Upper lobe of right lung (tissue), 1 donor: ENCODE data around the gene CEBPG. TPM values are rescaled to one million over a fixed set of nuclear protein-coding genes. Genes with fewer than 3 reads are reported as not detected.

Source experiments
- ATAC-seq: fragments of 200-7000 bp; cut with Tn5 transposase; one replicate; pipeline ENCODE4 v1.9.1; 2020; ENCODE audit warnings: mild to moderate bottlenecking, moderate library complexity
- DNase-seq: peaks from one replicate; pipeline ENCODE4 v3.0.0-alpha.2; 2020
- H3K27ac ChIP-seq: fragments of 200-600 bp; one replicate; pipeline ENCODE4 v1.8.0; 2022
- H3K27me3 ChIP-seq: fragments of 200-600 bp; one replicate; pipeline ENCODE4 v1.8.0; 2022; ENCODE audit warnings: mild to moderate bottlenecking
- H3K36me3 ChIP-seq: fragments of 200-600 bp; one replicate; pipeline ENCODE4 v1.8.0; 2022
- H3K4me1 ChIP-seq: fragments of 200-600 bp; one replicate; pipeline ENCODE4 v1.8.0; 2022
- H3K4me3 ChIP-seq: fragments of 200-600 bp; one replicate; pipeline ENCODE4 v1.8.0; 2022; ENCODE audit warnings: mild to moderate bottlenecking
- H3K9me3 ChIP-seq: fragments of 200-600 bp; one replicate; pipeline ENCODE4 v1.8.0; 2022
- intact Hi-C: fragments of 100-400 bp; cut with DNase I; formaldehyde crosslinking; loops from one replicate; pipeline ENCODE4 v1.11.0; 2022
- total RNA-seq: library from RNA; stranded (reverse); fragmentation: NEBNext Ultra II Directional; extraction: Animal tissue kit (Norgen Biotek cat#: 25700); gene quantifications from one replicate; pipeline ENCODE4 v1.2.1, GENCODE V29; 2021
- TF ChIP-seq, protein P1 (sequence below): fragments of 200-600 bp; IDR thresholded peaks from one replicate; pipeline ENCODE4 v1.8.0; 2022; ENCODE audit warnings: antibody characterized with exemption
- donor health status: DM: no; HTN: yes; CAD: no; lungs with severe emphysema.

The CEBPG gene
- total RNA-seq, 1 donor from 2014 or later = 32.3 TPM

DNA sequence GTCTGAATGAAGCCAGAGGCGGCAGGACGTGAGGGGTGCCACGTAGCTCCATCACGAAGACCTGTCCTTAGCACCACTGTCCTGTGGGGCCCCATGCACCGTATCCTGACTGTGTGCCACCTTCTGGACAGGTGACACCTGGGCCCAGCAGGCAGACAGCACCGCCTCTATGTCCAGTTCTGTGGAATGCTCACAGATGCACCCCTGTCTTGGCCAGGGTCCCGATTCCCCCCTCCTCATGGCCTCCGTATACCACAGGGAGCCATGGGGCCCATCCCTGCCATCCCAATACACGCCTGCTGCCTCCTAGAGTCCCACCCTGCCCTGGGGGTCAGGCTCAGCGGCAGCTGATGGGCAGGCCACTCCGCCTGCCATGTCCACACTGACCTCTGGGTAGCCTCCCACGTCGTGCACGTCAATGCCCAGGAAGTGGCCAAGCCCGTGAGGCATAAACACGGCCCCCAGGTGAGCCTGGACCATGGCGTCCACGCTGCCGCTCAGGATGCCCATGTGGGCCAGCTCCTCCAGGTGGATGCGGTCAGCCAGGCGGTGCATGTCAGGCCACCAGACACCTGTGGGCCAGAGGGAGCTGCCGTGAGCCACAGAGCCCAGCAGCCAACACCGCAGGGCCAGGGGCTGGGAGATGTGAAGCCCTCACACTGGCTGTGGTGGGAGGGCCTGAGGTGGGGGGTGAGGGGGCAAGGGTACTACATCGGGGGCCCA lies 17.6 kb downstream of the CEBPG start:
- Histone ChIP-seq H3K4me1 (peaks cover 71% of the 10 kb centered on the region), H3K9me3 (no peaks in the 10 kb centered on the region), H3K4me3 (no peak overlapping the region), H3K27me3 (no peaks in the 10 kb centered on the region), H3K27ac (no peak overlapping the region), H3K36me3 (peaks cover 14% of the 10 kb centered on the region)
- ATAC-seq = no peak
- TF ChIP-seq, protein P1, sequence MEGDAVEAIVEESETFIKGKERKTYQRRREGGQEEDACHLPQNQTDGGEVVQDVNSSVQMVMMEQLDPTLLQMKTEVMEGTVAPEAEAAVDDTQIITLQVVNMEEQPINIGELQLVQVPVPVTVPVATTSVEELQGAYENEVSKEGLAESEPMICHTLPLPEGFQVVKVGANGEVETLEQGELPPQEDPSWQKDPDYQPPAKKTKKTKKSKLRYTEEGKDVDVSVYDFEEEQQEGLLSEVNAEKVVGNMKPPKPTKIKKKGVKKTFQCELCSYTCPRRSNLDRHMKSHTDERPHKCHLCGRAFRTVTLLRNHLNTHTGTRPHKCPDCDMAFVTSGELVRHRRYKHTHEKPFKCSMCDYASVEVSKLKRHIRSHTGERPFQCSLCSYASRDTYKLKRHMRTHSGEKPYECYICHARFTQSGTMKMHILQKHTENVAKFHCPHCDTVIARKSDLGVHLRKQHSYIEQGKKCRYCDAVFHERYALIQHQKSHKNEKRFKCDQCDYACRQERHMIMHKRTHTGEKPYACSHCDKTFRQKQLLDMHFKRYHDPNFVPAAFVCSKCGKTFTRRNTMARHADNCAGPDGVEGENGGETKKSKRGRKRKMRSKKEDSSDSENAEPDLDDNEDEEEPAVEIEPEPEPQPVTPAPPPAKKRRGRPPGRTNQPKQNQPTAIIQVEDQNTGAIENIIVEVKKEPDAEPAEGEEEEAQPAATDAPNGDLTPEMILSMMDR = no peak
- DNase-seq = no peak
- intact Hi-C loops = no loop called here

DNA sequence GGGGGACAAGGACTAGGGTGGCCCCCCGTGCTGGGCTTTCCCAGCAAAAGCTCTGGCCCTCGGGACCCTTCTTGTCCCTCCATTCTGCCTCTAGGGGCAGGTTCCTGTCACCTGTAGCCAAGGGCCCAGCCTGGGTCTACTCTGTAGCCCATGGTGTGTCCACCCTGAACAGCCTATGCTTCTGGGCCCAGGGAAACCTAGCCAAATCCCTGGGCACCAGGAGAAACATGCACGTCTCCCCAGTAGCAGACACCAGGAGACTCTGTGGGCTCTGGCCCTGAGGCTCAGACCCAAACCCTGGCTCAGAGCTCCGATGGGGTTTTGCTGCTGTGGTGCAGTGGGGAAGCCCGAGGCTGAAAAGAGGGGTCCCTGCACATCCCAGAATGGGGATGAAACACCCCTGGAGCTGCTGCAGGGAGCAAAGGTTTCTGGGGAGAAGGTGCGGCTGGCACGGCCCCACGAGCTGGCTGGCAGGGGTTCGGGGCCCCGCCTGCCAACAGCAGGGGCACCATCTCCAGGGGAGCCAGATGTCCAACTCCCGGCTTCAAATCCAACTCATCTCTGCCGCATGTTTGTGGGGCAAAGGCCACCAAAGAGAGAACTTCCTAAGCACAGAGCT lies 18.2 kb downstream of the CEBPG start:
- Histone ChIP-seq H3K9me3 (no peaks in the 10 kb centered on the region), H3K4me3 (no peak overlapping the region), H3K27me3 (no peaks in the 10 kb centered on the region), H3K4me1 (peaks cover 73% of the 10 kb centered on the region), H3K36me3 (peaks cover 12% of the 10 kb centered on the region), H3K27ac (no peak overlapping the region)
- DNase-seq = no peak
- intact Hi-C loops = no loop called here
- ATAC-seq = no peak
- TF ChIP-seq, protein P1 = no peak

DNA sequence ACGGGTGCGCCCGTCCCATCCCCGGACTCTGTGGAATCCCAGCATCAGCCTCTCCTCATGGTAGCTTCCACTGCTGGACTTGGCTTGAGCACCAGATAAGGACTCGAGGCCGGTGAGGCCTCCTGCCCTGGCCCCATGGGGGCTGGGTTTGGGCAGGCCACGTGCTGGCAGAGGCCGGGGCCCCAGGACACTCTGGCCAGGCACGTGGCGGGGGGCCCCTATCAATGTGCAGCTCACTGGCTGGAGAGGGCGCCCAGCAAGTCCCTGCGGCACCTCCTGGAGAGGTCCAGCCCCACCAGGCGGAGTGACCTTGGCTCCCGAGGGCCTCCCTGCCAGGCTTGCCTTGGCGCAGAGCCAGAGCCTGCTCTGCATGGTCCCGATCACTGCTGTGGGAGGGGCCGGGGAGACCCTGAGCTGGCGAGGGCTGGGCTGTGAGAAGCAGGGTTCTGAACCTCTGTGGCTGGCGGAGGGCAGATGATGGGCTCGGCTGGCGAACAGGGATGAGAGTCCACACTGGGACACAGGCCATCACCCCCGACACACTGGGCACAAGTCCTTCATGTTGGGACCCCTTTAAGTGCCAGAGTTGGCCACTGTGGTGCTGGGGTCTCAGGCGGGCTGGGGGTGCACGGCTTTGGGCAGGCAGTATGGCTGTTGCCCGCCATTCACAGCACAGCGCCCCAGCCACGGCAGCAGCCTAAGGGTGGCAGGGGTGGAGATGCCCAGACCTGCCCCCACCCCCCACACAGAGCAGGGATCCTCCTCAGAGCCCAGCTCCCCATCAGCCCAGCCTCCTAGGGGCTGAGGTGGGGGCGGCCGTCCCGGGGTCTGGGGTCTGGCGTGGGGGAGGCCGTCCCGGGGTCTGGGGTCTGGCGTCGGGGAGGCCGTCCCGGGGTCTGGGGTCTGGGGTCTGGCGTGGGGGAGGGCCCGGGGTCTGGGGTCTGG lies 19.1 kb downstream of the CEBPG start:
- H3K27ac ChIP-seq = no peak overlapping the region
- DNase-seq = peak; percentile 69
- H3K9me3 ChIP-seq = no peaks in the 10 kb centered on the region
- ATAC-seq = no peak
- H3K36me3 ChIP-seq = peaks cover 3% of the 10 kb centered on the region
- no peak overlapping the region for H3K4me3 ChIP-seq
- intact Hi-C loops = no loop called here
- TF ChIP-seq, protein P1 = no peak
- H3K27me3 ChIP-seq = no peaks in the 10 kb centered on the region
- H3K4me1 ChIP-seq = peaks cover 73% of the 10 kb centered on the region

DNA sequence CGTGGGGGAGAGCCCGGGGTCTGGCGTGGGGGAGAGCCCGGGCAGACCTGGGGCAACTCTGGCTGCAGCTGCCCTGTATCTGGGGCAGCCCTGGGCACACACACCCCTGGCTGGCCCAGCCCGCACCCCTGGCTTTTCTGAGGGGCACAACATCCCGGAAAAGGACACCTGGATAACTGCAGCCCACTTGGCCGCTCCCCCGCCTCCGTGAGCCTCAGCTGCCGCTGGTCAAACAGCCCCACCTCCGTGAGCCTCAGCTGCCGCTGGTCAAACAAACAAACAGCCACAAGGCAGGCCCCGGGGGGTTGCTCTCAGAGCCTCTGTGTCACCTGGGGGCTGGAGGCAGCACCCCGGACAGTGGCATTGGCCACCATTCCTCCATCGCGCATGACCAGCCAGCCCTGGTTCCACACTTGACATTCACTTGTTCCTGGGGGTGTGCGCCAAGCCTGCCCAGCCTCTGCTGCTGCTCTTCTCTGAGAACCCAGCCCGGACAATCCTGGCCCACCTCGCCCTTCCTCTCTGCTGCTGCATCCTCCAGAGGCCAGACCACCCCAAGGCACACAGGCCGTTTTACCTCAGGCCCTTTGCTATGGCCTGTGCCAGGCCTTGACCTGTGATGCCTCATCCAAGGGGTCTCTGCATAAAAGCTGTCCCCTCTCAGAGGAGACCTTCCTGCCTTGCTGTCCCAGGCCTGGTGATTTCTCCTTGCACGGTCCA lies 19.9 kb downstream of the CEBPG start:
- Histone ChIP-seq H3K4me1 (peaks cover 71% of the 10 kb centered on the region), H3K27ac (no peak overlapping the region), H3K27me3 (no peaks in the 10 kb centered on the region), H3K9me3 (no peaks in the 10 kb centered on the region), H3K36me3 (no peaks in the 10 kb centered on the region), H3K4me3 (no peak overlapping the region)
- ATAC-seq = no peak
- DNase-seq = no peak
- intact Hi-C loops = no loop called here
- TF ChIP-seq, protein P1 = no peak

DNA sequence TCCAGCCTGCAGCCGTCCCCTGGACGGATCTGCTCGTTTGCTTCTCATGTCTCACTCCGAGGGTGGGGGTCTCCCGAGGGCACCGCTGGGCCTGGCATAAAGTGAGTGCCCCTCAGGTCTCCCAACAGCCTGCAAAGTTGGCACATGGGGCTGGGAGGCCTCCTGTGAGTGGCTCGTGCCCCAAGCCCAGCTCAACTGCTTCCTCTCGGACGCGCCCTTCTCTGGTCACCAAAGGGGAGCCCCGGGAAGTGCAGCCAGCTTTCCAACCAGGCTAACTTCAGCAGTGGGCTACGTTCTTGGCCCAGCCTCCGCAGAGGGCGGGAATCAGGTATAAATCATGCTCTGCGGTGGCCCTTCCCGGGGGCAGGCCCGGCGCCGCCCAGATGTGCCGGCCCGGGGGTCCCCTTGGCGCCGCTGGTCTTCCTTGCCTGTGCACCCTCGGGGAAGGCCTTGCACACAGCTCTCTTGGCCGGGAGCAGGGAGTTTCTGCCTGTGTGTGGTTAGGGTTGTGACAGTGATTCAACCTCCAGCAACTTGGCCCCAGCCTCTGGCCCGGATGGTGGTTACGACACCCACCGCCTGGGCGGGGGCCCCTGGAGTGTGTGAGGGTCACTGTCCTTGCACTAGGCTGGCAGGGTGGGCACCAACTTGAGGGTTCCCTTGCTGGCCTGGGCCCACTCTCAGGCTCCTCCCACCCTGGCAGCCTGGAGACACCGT lies 20.7 kb downstream of the CEBPG start:
- no peaks in the 10 kb centered on the region for H3K36me3 ChIP-seq
- H3K4me1 ChIP-seq = peaks cover 64% of the 10 kb centered on the region
- peak; percentile 75 for DNase-seq
- H3K27me3 ChIP-seq = no peaks in the 10 kb centered on the region
- peak overlapping the region; percentile 42 for H3K27ac ChIP-seq
- TF ChIP-seq, protein P1 = no peak
- peak; percentile 18 for ATAC-seq
- H3K9me3 ChIP-seq = no peaks in the 10 kb centered on the region
- no peak overlapping the region for H3K4me3 ChIP-seq
- intact Hi-C loops = no loop called here
